ENCODE results near the gene GRK3. TPM values are rescaled to one million over a fixed set of nuclear protein-coding genes. Genes with fewer than 3 reads are reported as not detected.
A peak's percentile ranks its signal among the peaks of the same experiment; 100 is the strongest.
"Not testable (repeated sequence)": the region's sequence is repeated elsewhere in the genome, so short reads cannot be mapped to it uniquely, and the experiment has no call there.

GRK3 gene
- 6.3 TPM for total RNA-seq

GRCh38 chr22:25564320-25564978 lies at the start of gene GRK3:
Gene GRK3, plus strand, starts transcription at chr22:25564675. Its CDS starts 366 bp downstream, at chr22:25565041.
- H3K36me3 ChIP-seq (ENCODE audit: control insufficient read depth in 3 of 3, insufficient read depth in 3 of 3, low read length in 3 of 3), result no peaks in the 10 kb centered on the region
- H3K4me1 ChIP-seq (ENCODE audit: control insufficient read depth in 3 of 3, insufficient read depth in 3 of 3, low read length in 3 of 3), result peaks cover 6 to 18% (median 14%) of the 10 kb centered on the region in 3 donors
- H3K9ac ChIP-seq (ENCODE audit: low read depth in 1 of 3, low read length in 3 of 3), result peak within 1 kb of the TSS; percentile 43 to 65 (median 64)
- H3K4me3 ChIP-seq (ENCODE audit: low read length in 3 of 3), result peak within 1 kb of the TSS; percentile 66 to 73 (median 71)
- peak within 1 kb of the TSS; percentile 68 for H3K27ac ChIP-seq (ENCODE audit: low read depth, low read length)
- no peaks in the 10 kb centered on the region for H3K9me3 ChIP-seq (ENCODE audit: control insufficient read depth in 3 of 3, low read length in 3 of 3)
- H3K27me3 ChIP-seq (ENCODE audit: control insufficient read depth in 3 of 3, insufficient read depth in 3 of 3, low read length in 3 of 3), result peaks cover 2 to 5% (median 3%) of the 10 kb centered on the region in 3 donors

DNA sequence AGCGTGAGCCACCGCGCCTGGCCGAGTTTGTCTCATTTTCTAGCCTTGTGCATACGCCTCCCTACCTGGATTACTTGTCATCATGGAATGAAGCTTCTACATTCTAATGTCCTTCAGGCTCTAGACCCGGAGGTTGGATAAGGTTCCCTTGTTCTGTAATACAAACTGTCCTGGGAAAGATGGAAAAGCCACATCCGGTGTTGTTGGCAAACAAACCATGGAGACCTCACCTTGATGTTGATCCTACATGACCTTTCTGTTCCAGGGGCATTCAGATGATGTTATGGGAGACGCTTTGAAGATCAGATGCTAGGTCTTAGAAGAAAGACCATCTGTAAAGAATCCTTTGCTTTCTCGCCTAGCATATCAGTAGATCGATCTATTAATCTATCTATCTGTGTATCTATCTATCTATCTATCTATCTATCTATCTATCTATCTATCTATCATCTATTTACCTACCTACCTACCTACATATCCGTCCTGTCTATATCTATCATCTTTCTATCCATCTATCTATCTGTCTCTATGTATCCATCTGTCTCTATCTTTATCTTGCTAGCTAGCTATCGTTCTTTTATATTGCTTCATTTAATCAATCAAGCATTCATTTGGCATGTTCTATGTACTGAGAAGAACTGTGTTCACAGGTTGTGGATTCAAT lies 46.3 kb upstream of the GRK3 start:
- no peaks in the 10 kb centered on the region for H3K27me3 ChIP-seq (ENCODE audit: control insufficient read depth in 3 of 3, insufficient read depth in 3 of 3, low read length in 3 of 3)
- H3K27ac ChIP-seq (ENCODE audit: low read depth, low read length), result no peak overlapping the region
- no peaks in the 10 kb centered on the region for H3K36me3 ChIP-seq (ENCODE audit: control insufficient read depth in 3 of 3, insufficient read depth in 3 of 3, low read length in 3 of 3)
- H3K9me3 ChIP-seq (ENCODE audit: control insufficient read depth in 3 of 3, low read length in 3 of 3), result no peaks in the 10 kb centered on the region
- H3K4me1 ChIP-seq (ENCODE audit: control insufficient read depth in 3 of 3, insufficient read depth in 3 of 3, low read length in 3 of 3), result no peaks in the 10 kb centered on the region
- H3K9ac ChIP-seq (ENCODE audit: low read depth in 1 of 3, low read length in 3 of 3), result no peak overlapping the region
- no peak overlapping the region for H3K4me3 ChIP-seq (ENCODE audit: low read length in 3 of 3)

DNA sequence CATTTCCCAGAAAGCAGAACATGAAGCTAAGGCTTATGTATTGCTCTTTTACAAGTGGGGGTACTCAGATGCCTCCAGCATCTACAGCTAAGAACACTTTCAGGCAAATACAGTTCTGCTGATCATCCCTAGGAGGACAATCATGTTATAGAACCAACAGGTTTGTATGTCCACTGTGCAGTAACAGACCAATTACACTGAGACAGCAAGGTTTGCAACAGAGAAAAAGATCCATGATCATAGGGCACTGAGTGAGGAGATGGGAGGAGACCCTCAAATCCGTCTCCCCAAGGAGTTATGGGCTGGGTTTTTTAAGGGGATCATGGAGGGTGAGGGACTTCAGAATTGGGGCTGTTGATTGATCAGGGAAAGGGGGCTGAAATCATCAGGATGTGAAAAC lies 39.1 kb upstream of the GRK3 start:
- Histone ChIP-seq H3K27me3 (ENCODE audit: control insufficient read depth in 3 of 3, insufficient read depth in 3 of 3, low read length in 3 of 3) (no peaks in the 10 kb centered on the region), H3K9me3 (ENCODE audit: control insufficient read depth in 3 of 3, low read length in 3 of 3) (peaks cover 0 to 10% (median 0%) of the 10 kb centered on the region in 3 donors), H3K27ac (ENCODE audit: low read depth, low read length) (no peak overlapping the region), H3K4me1 (ENCODE audit: control insufficient read depth in 3 of 3, insufficient read depth in 3 of 3, low read length in 3 of 3) (no peaks in the 10 kb centered on the region), H3K9ac (ENCODE audit: low read depth in 1 of 3, low read length in 3 of 3) (no peak overlapping the region), H3K36me3 (ENCODE audit: control insufficient read depth in 3 of 3, insufficient read depth in 3 of 3, low read length in 3 of 3) (peaks cover 0 to 3% (median 0%) of the 10 kb centered on the region in 3 donors), H3K4me3 (ENCODE audit: low read length in 3 of 3) (no peak overlapping the region)

DNA sequence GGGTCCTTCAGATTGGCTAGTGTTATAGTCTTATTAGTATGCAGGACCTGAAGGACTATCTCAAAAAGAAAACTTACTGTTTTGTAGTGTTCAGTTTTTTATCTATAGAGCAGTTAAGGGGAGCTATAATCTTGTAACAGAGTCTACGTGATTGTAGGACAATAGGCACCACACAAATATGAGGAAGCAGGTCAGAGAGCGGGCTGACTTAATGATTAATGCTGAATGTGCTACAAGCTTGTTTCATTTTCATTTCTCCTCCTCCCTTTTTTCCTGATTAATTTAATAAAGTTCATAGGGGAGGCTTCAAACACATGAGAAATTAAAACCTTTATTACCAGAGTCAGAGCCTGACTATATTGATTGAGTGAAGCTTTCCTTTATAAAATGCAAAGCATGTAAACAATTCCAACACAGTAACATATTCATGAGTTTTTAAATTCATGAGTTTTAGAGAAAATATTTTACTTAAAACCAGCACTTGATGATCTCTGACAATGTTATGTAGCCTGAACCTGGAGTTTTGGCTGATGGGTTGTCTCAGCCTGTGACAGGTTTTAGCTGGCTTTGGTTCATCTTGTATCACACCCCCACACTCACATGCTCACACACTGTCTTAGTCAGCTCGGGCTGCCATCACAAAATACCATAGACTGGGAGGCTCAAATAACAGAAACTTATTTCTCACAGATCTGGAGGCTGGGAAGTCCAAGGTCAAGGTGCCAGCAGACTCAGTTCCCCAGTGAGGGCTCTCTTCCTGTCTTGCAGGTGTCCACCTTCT lies 38.5 kb upstream of the GRK3 start:
- not testable (repeated sequence) for H3K36me3 ChIP-seq (ENCODE audit: control insufficient read depth in 3 of 3, insufficient read depth in 3 of 3, low read length in 3 of 3); H3K27ac ChIP-seq (ENCODE audit: low read depth, low read length); H3K4me1 ChIP-seq (ENCODE audit: control insufficient read depth in 3 of 3, insufficient read depth in 3 of 3, low read length in 3 of 3); H3K9ac ChIP-seq (ENCODE audit: low read depth in 1 of 3, low read length in 3 of 3); H3K9me3 ChIP-seq (ENCODE audit: control insufficient read depth in 3 of 3, low read length in 3 of 3); H3K27me3 ChIP-seq (ENCODE audit: control insufficient read depth in 3 of 3, insufficient read depth in 3 of 3, low read length in 3 of 3); H3K4me3 ChIP-seq (ENCODE audit: low read length in 3 of 3)

- not testable (repeated sequence) for H3K27ac ChIP-seq (ENCODE audit: low read depth, low read length); H3K4me3 ChIP-seq (ENCODE audit: low read length in 3 of 3); H3K9ac ChIP-seq (ENCODE audit: low read depth in 1 of 3, low read length in 3 of 3); H3K9me3 ChIP-seq (ENCODE audit: control insufficient read depth in 3 of 3, low read length in 3 of 3); H3K4me1 ChIP-seq (ENCODE audit: control insufficient read depth in 3 of 3, insufficient read depth in 3 of 3, low read length in 3 of 3); H3K27me3 ChIP-seq (ENCODE audit: control insufficient read depth in 3 of 3, insufficient read depth in 3 of 3, low read length in 3 of 3); H3K36me3 ChIP-seq (ENCODE audit: control insufficient read depth in 3 of 3, insufficient read depth in 3 of 3, low read length in 3 of 3)
Observed at GRCh38 chr22:25527016-25527415, 37.5 kb upstream of the GRK3 start.

- not testable (repeated sequence) for H3K27ac ChIP-seq (ENCODE audit: low read depth, low read length); H3K27me3 ChIP-seq (ENCODE audit: control insufficient read depth in 3 of 3, insufficient read depth in 3 of 3, low read length in 3 of 3); H3K4me3 ChIP-seq (ENCODE audit: low read length in 3 of 3); H3K9me3 ChIP-seq (ENCODE audit: control insufficient read depth in 3 of 3, low read length in 3 of 3); H3K9ac ChIP-seq (ENCODE audit: low read depth in 1 of 3, low read length in 3 of 3); H3K4me1 ChIP-seq (ENCODE audit: control insufficient read depth in 3 of 3, insufficient read depth in 3 of 3, low read length in 3 of 3); H3K36me3 ChIP-seq (ENCODE audit: control insufficient read depth in 3 of 3, insufficient read depth in 3 of 3, low read length in 3 of 3)
Observed at GRCh38 chr22:25528068-25528467, 36.4 kb upstream of the GRK3 start.

DNA sequence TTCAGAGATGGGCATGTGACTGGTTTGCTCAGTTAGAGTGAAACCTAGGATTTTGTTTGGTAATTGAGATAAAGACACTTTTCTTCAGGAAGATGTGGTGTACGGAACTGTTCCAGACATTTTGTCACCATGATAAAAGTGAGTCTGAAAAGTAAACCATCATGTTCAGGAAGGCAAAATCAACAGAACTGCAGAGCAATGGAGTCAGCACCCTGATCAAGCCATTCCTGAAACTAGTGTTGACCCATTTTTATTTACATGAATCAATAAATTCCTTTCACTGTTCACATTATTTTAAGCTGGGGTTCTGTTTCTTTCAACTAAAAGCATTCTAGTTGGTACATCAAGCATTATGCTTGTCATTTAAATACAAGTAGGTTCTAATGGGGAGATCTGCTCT lies 35.4 kb upstream of the GRK3 start:
- not testable (repeated sequence) for H3K4me1 ChIP-seq (ENCODE audit: control insufficient read depth in 3 of 3, insufficient read depth in 3 of 3, low read length in 3 of 3); H3K36me3 ChIP-seq (ENCODE audit: control insufficient read depth in 3 of 3, insufficient read depth in 3 of 3, low read length in 3 of 3); H3K27me3 ChIP-seq (ENCODE audit: control insufficient read depth in 3 of 3, insufficient read depth in 3 of 3, low read length in 3 of 3); H3K9ac ChIP-seq (ENCODE audit: low read depth in 1 of 3, low read length in 3 of 3); H3K4me3 ChIP-seq (ENCODE audit: low read length in 3 of 3); H3K9me3 ChIP-seq (ENCODE audit: control insufficient read depth in 3 of 3, low read length in 3 of 3); H3K27ac ChIP-seq (ENCODE audit: low read depth, low read length)

DNA sequence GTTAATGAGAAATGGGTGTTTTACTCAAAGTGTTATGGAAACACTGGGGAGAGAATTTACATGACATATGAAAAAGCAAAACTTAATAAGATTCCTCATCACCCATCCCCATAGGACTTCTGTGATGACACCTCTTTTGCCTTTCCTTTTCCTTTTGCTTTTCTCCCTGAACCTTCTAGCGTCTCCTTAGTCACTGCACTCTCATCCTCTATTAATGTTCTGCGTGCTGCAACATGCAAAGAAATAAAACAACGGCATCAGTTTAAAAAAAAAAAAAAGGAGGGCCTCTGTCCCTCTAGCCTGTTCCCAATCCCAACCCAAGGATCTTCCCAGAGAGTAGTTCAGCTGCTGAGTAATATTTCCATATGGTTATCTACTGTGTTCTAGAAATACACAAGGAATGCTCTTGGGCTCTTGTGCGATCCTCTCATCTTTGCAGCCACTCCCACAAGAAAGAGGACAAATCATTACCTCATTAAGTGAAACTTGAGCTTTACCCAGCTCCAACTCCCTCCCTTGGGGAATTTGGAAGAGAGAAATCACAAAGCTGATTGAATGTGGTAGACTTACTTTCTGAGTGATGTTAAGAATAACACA lies 34.8 kb upstream of the GRK3 start:
- not testable (repeated sequence) for H3K9ac ChIP-seq (ENCODE audit: low read depth in 1 of 3, low read length in 3 of 3); H3K27ac ChIP-seq (ENCODE audit: low read depth, low read length); H3K9me3 ChIP-seq (ENCODE audit: control insufficient read depth in 3 of 3, low read length in 3 of 3); H3K27me3 ChIP-seq (ENCODE audit: control insufficient read depth in 3 of 3, insufficient read depth in 3 of 3, low read length in 3 of 3); H3K36me3 ChIP-seq (ENCODE audit: control insufficient read depth in 3 of 3, insufficient read depth in 3 of 3, low read length in 3 of 3); H3K4me3 ChIP-seq (ENCODE audit: low read length in 3 of 3); H3K4me1 ChIP-seq (ENCODE audit: control insufficient read depth in 3 of 3, insufficient read depth in 3 of 3, low read length in 3 of 3)

GRCh38 chr22:25531677-25532076 lies 32.8 kb upstream of the GRK3 start:
- not testable (repeated sequence) for H3K4me1 ChIP-seq (ENCODE audit: control insufficient read depth in 3 of 3, insufficient read depth in 3 of 3, low read length in 3 of 3); H3K9ac ChIP-seq (ENCODE audit: low read depth in 1 of 3, low read length in 3 of 3); H3K27ac ChIP-seq (ENCODE audit: low read depth, low read length); H3K4me3 ChIP-seq (ENCODE audit: low read length in 3 of 3); H3K36me3 ChIP-seq (ENCODE audit: control insufficient read depth in 3 of 3, insufficient read depth in 3 of 3, low read length in 3 of 3); H3K9me3 ChIP-seq (ENCODE audit: control insufficient read depth in 3 of 3, low read length in 3 of 3); H3K27me3 ChIP-seq (ENCODE audit: control insufficient read depth in 3 of 3, insufficient read depth in 3 of 3, low read length in 3 of 3)

GRCh38 chr22:25534724-25535123 lies 29.8 kb upstream of the GRK3 start:
- Histone ChIP-seq H3K4me1 (ENCODE audit: control insufficient read depth in 3 of 3, insufficient read depth in 3 of 3, low read length in 3 of 3) (no peaks in the 10 kb centered on the region), H3K4me3 (ENCODE audit: low read length in 3 of 3) (no peak overlapping the region), H3K9ac (ENCODE audit: low read depth in 1 of 3, low read length in 3 of 3) (no peak overlapping the region), H3K27me3 (ENCODE audit: control insufficient read depth in 3 of 3, insufficient read depth in 3 of 3, low read length in 3 of 3) (no peaks in the 10 kb centered on the region), H3K9me3 (ENCODE audit: control insufficient read depth in 3 of 3, low read length in 3 of 3) (no peaks in the 10 kb centered on the region), H3K27ac (ENCODE audit: low read depth, low read length) (no peak overlapping the region), H3K36me3 (ENCODE audit: control insufficient read depth in 3 of 3, insufficient read depth in 3 of 3, low read length in 3 of 3) (no peaks in the 10 kb centered on the region)
